Smooth muscle cell (in vitro differentiated cells): Measurements from ENCODE around the gene OGFOD2. TPM values are rescaled to one million over a fixed set of nuclear protein-coding genes. Genes with fewer than 3 reads are reported as not detected.
A peak's percentile ranks its signal among the peaks of the same experiment; 100 is the strongest.

ENCODE experiments used
- DNase-seq: peaks from one replicate; lab custom pipeline; 2025; ENCODE audit not compliant: unreplicated experiment; lab: John Stamatoyannopoulos, UW
- H2AFZ ChIP-seq: fragments of 200-600 bp; sonication (generic); 2 replicates; pipeline ENCODE4 v1.6.0; 2016; ENCODE audit warnings: antibody characterized with exemption, low read depth, mild to moderate bottlenecking
- H3F3A ChIP-seq: fragments of 200-600 bp; sonication (generic); 2 replicates; pipeline ENCODE4 v1.6.0; 2017; ENCODE audit warnings: antibody characterized with exemption, low read depth
- H3K27ac ChIP-seq: fragments of 200-600 bp; sonication (generic); 2 replicates; pipeline ENCODE4 v1.5.1; 2016; ENCODE audit warnings: low read depth, mild to moderate bottlenecking
- H3K27me3 ChIP-seq: fragments of 200-600 bp; sonication (generic); 2 replicates; pipeline ENCODE4 v1.6.1; 2016; ENCODE audit warnings: low read depth, mild to moderate bottlenecking
- H3K36me3 ChIP-seq: fragments of 200-600 bp; sonication (generic); 2 replicates; pipeline ENCODE4 v1.5.1; 2016; ENCODE audit warnings: low read depth
- H3K4me1 ChIP-seq: fragments of 200-600 bp; sonication (generic); 2 replicates; pipeline ENCODE4 v1.5.1; 2016; ENCODE audit warnings: low read depth
- H3K4me2 ChIP-seq: fragments of 200-600 bp; sonication (generic); 2 replicates; pipeline ENCODE4 v1.6.0; 2016; ENCODE audit warnings: mild to moderate bottlenecking
- H3K4me3 ChIP-seq: fragments of 200-600 bp; sonication (generic); 2 replicates; pipeline ENCODE4 v1.5.1; 2016; ENCODE audit warnings: mild to moderate bottlenecking
- H3K79me2 ChIP-seq: fragments of 200-600 bp; sonication (generic); 2 replicates; pipeline ENCODE4 v1.6.0; 2016; ENCODE audit warnings: low read depth, mild to moderate bottlenecking
- H3K9ac ChIP-seq: fragments of 200-600 bp; sonication (generic); 2 replicates; pipeline ENCODE4 v1.6.0; 2016; ENCODE audit warnings: low read depth
- H3K9me3 ChIP-seq: fragments of 200-600 bp; sonication (generic); replicated peaks from 2 replicates; pipeline ENCODE4 v1.5.1; 2016; ENCODE audit warnings: low read depth
- H4K20me1 ChIP-seq: fragments of 200-600 bp; sonication (generic); 2 replicates; pipeline ENCODE4 v1.6.0; 2016; ENCODE audit warnings: low read depth
- CTCF ChIP-seq: fragments of 200-600 bp; sonication (generic); IDR thresholded peaks from 2 replicates; pipeline ENCODE4 v1.5.1; 2017; ENCODE audit warnings: borderline replicate concordance, mild to moderate bottlenecking, antibody characterized with exemption; ENCODE audit not compliant: insufficient read depth, poor library complexity, severe bottlenecking
- WGBS: methylation state at CpG from one replicate; pipeline ENCODE4 v1.1.7; 2016; ENCODE audit warnings: low lambda C conversion rate; 5-methylcytosine and 5-hydroxymethylcytosine counted together
- polyA plus RNA-seq: library from polyadenylated mRNA; unstranded; fragments of >200 nt; fragmentation: Nextera tagmentation; extraction: Ambion mirVana; gene quantifications from 2 replicates; pipeline ENCODE4 v1.2.1, GENCODE V29; 2016
- total RNA-seq: library from RNA; depleted of rRNA; stranded (reverse); fragments of >200 nt; gene quantifications from 2 replicates; pipeline ENCODE4 v1.2.3, GENCODE V29; 2014

OGFOD2 gene
- total and polyA plus RNA-seq, 2 experiments from 2014 or later: 9.7 to 15.8 TPM

DNA sequence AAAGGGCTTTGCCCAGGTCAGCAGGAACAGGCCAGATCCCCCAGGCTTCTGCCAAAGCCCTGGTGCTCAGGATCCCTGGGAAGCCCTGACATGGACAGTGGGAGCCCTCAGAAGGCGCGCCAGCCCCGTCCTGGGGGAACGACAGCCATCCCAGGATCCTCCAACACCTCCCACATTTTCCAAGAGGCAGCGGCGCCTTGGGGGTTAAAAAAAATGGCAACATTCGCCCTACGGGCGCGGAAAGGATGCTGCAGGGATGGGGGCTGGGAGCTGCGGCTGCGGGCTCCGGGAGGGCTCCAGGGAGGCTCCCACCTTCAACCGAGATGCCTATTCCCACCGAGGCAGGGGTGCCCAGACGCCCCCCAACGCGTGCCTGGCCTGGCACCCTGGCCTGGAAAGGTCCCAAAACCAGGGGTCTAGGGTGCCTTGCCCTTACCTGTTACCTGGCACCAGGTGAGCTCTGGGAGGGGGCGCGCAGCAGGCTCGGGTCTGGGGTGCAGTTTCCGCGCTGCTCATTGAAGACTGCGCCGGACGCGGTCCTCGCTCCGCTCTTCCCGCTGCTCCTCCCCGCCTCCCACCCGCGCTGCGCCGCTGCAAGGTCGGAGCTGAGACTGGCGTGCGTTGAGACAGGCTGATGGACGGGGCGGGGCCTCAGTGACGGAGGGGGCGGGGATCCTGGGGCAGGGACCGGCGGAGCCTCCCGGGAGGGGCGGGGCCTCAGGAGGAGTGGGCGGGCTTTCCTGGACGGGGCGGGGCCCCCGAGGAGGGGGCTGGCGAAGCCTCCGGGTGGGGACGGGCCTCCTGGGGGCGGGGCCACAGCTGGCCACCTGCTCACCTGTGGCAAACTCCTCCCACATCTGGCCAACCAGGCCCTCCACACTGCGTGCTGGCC lies 8.9 kb upstream of the OGFOD2 start, which contains the start of gene ABCB9:
ABCB9 (minus strand) TSS at position 613 of the 892 bp plus-strand sequence. CDS start 6,228 bp downstream, outside the sequence.
- Histone ChIP-seq H4K20me1 (no peaks in the 10 kb centered on the region), H3K36me3 (no peaks in the 10 kb centered on the region), H3K4me1 (peaks cover 10% of the 10 kb centered on the region), H3K9ac (peak within 1 kb of the TSS; percentile 4), H3K79me2 (no peaks in the 10 kb centered on the region), H3K27ac (no peak within 1 kb of the TSS), H3K27me3 (no peaks in the 10 kb centered on the region), H3K9me3 (no peaks in the 10 kb centered on the region), H3F3A (no peaks in the 10 kb centered on the region), H2AFZ (peak within 1 kb of the TSS; percentile 59), H3K4me3 (peak within 1 kb of the TSS; percentile 61), H3K4me2 (peak within 1 kb of the TSS; percentile 87)
- peak; percentile 84 for DNase-seq
- 3% methylated on average over 33 of the region's 55 CpGs for WGBS
- TF ChIP-seq CTCF: no peak

DNA sequence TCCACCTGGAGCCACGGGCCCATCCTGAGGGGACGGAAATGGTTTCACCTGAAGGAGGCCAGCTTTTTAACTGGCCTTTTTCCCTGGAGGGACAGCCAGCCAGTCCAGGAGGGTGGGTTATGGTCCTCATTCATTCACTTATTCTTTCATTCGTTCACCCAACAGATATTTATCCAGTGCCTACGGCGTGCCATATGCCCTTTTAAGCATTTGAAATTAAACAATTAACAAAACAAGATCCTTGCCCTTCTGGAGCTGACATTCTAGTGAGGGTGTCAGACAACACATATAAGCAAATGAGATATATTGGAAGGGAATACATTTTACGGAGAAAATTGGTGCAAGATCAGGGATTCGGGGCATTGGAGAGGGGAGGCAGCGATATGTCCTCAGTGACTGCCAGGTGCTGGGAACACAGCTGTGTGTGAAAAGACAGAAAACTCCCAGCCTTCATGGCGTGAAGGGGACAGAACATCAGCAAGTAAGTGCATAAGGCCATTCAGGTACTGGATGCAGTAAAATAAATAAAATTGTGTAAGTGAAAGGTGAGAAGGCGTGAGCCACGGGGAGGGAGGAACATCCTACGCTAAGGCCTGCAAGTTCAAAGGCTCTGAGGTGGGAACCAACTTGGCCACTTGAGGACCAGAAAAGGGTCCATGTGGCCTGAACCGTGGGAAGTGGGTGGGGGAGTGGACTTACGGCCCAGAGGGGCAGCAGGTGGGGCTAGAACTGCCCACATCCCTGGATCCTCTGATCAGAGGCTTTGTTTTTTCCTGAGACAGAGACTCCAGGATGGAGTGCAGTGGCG lies 8.1 kb upstream of the OGFOD2 start:
- 78% methylated on average over 15 of the region's 15 CpGs for WGBS
- Histone ChIP-seq H3K4me1 (peaks cover 10% of the 10 kb centered on the region), H3K36me3 (no peaks in the 10 kb centered on the region), H3K4me2 (no peak overlapping the region), H4K20me1 (no peaks in the 10 kb centered on the region), H3K27me3 (no peaks in the 10 kb centered on the region), H3K9me3 (no peaks in the 10 kb centered on the region), H3K27ac (no peak overlapping the region), H3F3A (no peaks in the 10 kb centered on the region), H3K79me2 (no peaks in the 10 kb centered on the region), H3K4me3 (no peak overlapping the region), H3K9ac (no peak overlapping the region), H2AFZ (no peak overlapping the region)
- no peak for TF ChIP-seq CTCF
- DNase-seq: no peak

DNA sequence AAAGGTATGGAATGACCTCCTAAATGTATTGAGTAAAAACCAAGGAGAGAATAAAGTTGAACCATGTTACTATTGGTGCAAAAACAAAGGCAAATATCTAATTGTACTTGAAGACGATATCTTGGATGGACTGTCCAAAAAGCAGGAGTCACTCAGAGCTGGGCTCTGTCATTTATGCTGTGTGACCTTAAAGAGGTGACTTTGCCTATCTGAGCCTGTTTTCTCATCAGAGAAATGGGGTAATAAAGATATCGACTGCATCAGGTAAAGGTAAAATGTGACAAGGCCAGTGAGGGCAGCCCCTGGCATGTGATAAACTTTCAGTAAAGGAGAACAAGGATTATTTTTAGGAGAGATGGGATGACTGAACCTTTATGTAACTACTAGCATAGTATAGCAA lies 6.9 kb upstream of the OGFOD2 start:
- no peaks in the 10 kb centered on the region for H3K9me3 ChIP-seq
- no peaks in the 10 kb centered on the region for H4K20me1 ChIP-seq
- no peak overlapping the region for H3K4me3 ChIP-seq
- no peak overlapping the region for H3K4me2 ChIP-seq
- no peak overlapping the region for H3K9ac ChIP-seq
- no peaks in the 10 kb centered on the region for H3K79me2 ChIP-seq
- peaks cover 10% of the 10 kb centered on the region for H3K4me1 ChIP-seq
- H2AFZ ChIP-seq: no peak overlapping the region
- no peaks in the 10 kb centered on the region for H3K27me3 ChIP-seq
- 93% methylated on average over 2 of the region's 2 CpGs for WGBS
- no peaks in the 10 kb centered on the region for H3K36me3 ChIP-seq
- no peaks in the 10 kb centered on the region for H3F3A ChIP-seq
- no peak for TF ChIP-seq CTCF
- H3K27ac ChIP-seq: no peak overlapping the region
- no peak for DNase-seq
